Stomach smooth muscle (tissue), 2 donors: Measurements from ENCODE around the gene NRF1.
"Not testable (repeated sequence)": the region's sequence is repeated elsewhere in the genome, so short reads cannot be mapped to it uniquely, and the experiment has no call there.

Source experiments
- H3K27ac ChIP-seq: one replicate; pipeline ENCODE4 v1.7.0; 2013; ENCODE audit warnings: mild to moderate bottlenecking, low read length, inconsistent platforms
- H3K27me3 ChIP-seq, 2 donors: one replicate each; pipeline ENCODE4 v1.7.0; 2013; ENCODE audit warnings: low read length in 2 of 2; ENCODE audit not compliant: insufficient read depth in 2 of 2, control insufficient read depth in 1 of 2
- H3K36me3 ChIP-seq, 2 donors: one replicate each; pipeline ENCODE4 v1.7.0; 2013; ENCODE audit warnings: low read length in 2 of 2; ENCODE audit not compliant: control insufficient read depth in 2 of 2, insufficient read depth in 2 of 2
- H3K4me1 ChIP-seq: one replicate; pipeline ENCODE4 v1.7.0; 2013; ENCODE audit warnings: low read length; ENCODE audit not compliant: control insufficient read depth, insufficient read depth
- H3K4me3 ChIP-seq, 2 donors: one replicate each; pipeline ENCODE4 v1.7.0; 2013; ENCODE audit warnings: low read length in 2 of 2
- H3K9ac ChIP-seq, 2 donors: one replicate each; pipeline ENCODE4 v1.7.0; 2013; ENCODE audit warnings: low read length in 2 of 2, mild to moderate bottlenecking in 1 of 2
- H3K9me3 ChIP-seq, 2 donors: one replicate each; pipeline ENCODE4 v1.7.0; 2013; ENCODE audit warnings: low read length in 2 of 2; ENCODE audit not compliant: control insufficient read depth in 2 of 2
- donor health status: healthy.
- donor health status: Pancreatic carcinoma.

Gene NRF1

DNA sequence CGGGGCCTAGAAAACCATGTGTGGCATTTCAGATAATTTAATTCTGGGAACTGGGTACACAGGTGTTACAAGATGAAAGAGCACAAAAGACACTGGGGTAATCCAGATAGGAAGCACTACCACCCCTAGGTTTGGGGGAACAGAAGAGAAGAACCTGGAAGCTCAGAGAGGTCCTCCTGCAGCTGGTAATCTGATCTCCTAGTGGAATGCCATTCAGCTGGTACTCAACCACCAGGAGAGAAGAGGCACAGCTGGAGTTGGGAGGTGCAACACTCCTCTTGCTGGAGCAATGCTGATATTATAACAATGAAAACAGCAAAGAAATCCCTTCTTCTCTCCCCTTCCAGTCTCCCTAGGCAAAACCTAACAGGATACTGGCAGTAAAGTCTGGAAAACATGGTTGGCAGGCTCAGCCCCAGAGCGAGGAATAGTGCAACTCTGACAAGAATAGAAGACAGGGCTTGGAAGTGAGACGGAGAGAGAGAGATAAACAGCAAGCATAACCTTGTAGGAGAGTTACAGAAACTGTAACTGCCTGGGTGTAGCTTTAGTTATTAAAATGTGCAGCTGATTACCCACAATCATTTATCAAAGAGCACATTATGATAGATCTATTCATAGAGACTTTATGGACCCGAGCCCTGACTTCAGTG, 35.0 kb downstream of the NRF1 start:
- H3K9ac ChIP-seq, result no peak overlapping the region
- no peaks in the 10 kb centered on the region for H3K27me3 ChIP-seq
- H3K36me3 ChIP-seq, result no peaks in the 10 kb centered on the region

DNA sequence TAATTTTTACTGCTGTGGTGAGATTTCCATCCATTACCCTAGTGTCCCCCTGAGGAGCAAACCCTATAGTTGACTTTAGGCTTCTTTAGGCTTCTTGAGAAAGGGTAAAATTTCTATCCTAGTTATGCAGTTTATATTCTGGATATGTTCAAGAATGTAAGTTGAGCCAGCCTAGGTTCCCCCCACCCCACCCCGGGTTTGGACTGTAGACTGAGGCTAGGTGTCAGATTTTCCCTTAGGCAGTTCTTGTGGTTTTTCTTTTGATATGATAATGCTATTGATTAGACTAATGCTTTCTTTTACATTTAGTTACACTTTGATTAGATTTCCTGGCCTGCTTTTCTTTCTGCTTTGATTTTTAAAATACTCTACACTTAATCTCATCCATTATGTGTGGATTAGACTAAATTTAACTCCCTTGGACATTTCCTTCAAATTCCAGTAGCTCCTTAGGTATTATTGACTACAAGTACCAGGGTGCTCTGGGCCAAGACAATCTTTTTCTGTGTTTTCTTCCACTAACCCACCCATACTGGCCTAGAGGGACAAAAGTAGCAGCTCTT, 37.7 kb downstream of the NRF1 start:
- no peaks in the 10 kb centered on the region for H3K36me3 ChIP-seq
- H3K27me3 ChIP-seq, result no peaks in the 10 kb centered on the region
- no peak overlapping the region for H3K9ac ChIP-seq
- no peaks in the 10 kb centered on the region for H3K9me3 ChIP-seq
- H3K27ac ChIP-seq, result no peak overlapping the region
- H3K4me1 ChIP-seq, result no peaks in the 10 kb centered on the region
- no peak overlapping the region for H3K4me3 ChIP-seq

More for the DNA sequence above, 35.0 kb downstream of the NRF1 start:
- H3K4me1 ChIP-seq, result peaks cover 5% of the 10 kb centered on the region
- no peak overlapping the region for H3K4me3 ChIP-seq
- H3K27ac ChIP-seq, result no peak overlapping the region
- H3K9me3 ChIP-seq, result no peaks in the 10 kb centered on the region

GRCh38 chr7:129650056-129650758, 38.7 kb downstream of the NRF1 start:
- no peak overlapping the region for H3K4me3 ChIP-seq
- H3K36me3 ChIP-seq, result no peaks in the 10 kb centered on the region
- no peak overlapping the region for H3K9ac ChIP-seq
- H3K27ac ChIP-seq, result no peak overlapping the region
- no peaks in the 10 kb centered on the region for H3K27me3 ChIP-seq
- H3K9me3 ChIP-seq, result no peaks in the 10 kb centered on the region
- no peaks in the 10 kb centered on the region for H3K4me1 ChIP-seq

DNA sequence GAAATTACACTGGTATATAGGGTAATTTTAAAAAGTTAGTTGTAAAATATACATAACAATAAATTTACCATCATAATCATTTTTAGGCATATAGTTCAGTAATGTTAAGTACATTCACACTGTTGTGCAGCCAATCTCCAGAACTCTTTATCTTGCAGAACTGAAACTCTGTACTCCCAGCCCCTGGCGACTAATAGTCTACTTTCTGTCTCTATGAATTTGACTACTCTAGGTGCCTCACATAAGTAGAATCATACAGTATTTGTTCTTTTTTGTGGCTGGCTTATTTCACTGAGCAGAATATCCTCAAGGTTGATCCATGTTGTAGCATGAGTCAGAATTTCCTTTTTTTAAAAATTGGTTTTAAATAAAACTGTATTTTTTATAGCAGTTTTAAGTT, 41.4 kb downstream of the NRF1 start:
- H3K27me3 ChIP-seq, result no peaks in the 10 kb centered on the region
- no peaks in the 10 kb centered on the region for H3K4me1 ChIP-seq
- H3K9me3 ChIP-seq, result no peaks in the 10 kb centered on the region
- H3K27ac ChIP-seq, result no peak overlapping the region
- no peak overlapping the region for H3K4me3 ChIP-seq
- no peak overlapping the region for H3K9ac ChIP-seq
- peaks cover 2 to 9% of the 10 kb centered on the region in 2 donors for H3K36me3 ChIP-seq

DNA sequence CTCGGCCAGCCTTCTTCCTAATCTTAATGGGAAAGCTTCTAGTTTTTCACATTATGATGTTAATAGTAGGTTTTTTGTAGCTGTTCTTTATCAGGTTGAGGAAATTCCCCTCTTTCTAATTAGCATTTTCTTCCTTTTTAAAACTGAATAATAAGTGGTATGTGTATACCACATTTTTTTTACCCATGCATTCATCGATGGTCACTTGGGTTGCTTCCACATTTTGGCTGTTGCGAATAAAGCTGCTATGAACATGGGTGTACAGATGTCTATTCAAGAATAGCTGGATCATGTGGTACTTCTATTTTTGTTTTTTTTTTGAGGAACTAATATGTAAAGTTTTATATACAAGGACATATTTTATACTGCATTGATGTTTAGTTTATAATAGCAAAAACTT, 44.3 kb downstream of the NRF1 start:
- Histone ChIP-seq H3K27me3 (no peaks in the 10 kb centered on the region), H3K4me3 (no peak overlapping the region), H3K9ac (no peak overlapping the region), H3K36me3 (peaks cover 11 to 17% of the 10 kb centered on the region in 2 donors), H3K4me1 (no peaks in the 10 kb centered on the region), H3K27ac (no peak overlapping the region), H3K9me3 (no peaks in the 10 kb centered on the region)

DNA sequence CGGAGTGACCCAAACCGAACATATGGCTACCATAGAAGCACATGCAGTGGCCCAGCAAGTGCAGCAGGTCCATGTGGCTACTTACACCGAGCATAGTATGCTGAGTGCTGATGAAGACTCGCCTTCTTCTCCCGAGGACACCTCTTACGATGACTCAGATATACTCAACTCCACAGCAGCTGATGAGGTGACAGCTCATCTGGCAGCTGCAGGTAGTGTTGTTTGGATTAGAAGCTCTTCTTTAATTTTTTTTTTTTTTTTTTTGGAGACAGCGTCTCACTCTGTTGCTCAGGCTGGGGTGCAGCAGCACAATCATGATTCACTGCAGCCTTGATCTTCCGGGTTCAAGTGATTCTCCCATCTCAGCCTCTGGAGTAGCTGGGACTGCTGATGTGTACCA, 45.8 kb downstream of the NRF1 start:
- Histone ChIP-seq H3K27ac (no peak overlapping the region), H3K4me3 (no peak overlapping the region), H3K4me1 (no peaks in the 10 kb centered on the region), H3K9ac (no peak overlapping the region), H3K27me3 (no peaks in the 10 kb centered on the region), H3K9me3 (peaks cover 0 to 3% of the 10 kb centered on the region in 2 donors), H3K36me3 (peaks cover 14 to 21% of the 10 kb centered on the region in 2 donors)

DNA sequence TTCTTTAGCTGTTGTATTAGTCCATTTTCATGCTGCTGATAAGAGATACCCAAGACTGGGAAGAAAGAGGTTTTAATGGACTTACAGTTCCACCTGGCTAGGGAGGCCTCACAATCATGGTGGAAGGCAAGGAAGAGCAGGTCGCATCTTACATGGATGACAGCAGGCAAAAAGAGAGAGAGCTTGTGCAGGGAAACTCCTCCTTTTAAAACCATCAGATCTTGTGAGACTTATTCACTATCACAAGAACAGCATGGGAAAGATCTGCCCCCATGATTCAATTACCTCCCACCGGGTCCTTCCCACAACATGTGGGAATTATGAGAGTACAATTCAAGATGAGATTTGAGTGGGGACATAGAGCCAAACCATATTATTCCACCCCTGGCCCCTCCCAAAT, 48.4 kb downstream of the NRF1 start:
- H3K36me3 ChIP-seq, result peaks cover 14 to 21% of the 10 kb centered on the region in 2 donors
- not testable (repeated sequence) for H3K4me3 ChIP-seq, H3K4me1 ChIP-seq, H3K9ac ChIP-seq, H3K9me3 ChIP-seq, H3K27ac ChIP-seq, H3K27me3 ChIP-seq

GRCh38 chr7:129661645-129662182, 50.2 kb downstream of the NRF1 start:
- H3K4me1 ChIP-seq, result no peaks in the 10 kb centered on the region
- H3K9me3 ChIP-seq, result peaks cover 0 to 3% of the 10 kb centered on the region in 2 donors
- no peak overlapping the region for H3K27ac ChIP-seq
- no peak overlapping the region for H3K4me3 ChIP-seq
- H3K27me3 ChIP-seq, result no peaks in the 10 kb centered on the region
- no peak overlapping the region for H3K9ac ChIP-seq
- peaks cover 14 to 21% of the 10 kb centered on the region in 2 donors for H3K36me3 ChIP-seq

DNA sequence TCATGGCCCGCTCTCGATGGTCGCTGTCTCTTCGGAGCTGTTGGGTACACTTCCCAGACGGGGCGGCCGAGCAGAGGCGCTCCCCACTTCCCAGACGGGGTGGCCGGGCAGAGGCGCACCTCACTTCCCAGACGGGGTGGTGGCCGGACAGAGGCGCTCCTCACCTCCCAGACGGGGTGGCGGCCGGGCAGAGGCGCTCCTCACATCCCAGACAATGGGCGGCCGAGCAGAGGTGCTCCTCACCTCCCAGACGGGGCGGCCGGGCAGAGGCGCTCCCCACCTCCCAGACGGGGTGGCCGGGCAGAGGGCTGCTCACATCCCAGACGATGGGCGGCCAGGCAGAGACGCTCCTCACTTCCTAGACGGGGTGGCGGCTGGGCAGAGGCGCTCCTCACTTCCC, 51.7 kb downstream of the NRF1 start:
- H3K9ac ChIP-seq, H3K27me3 ChIP-seq, H3K27ac ChIP-seq, H3K4me3 ChIP-seq, H3K4me1 ChIP-seq, H3K9me3 ChIP-seq: not testable (repeated sequence)
- peaks cover 10 to 11% of the 10 kb centered on the region in 2 donors for H3K36me3 ChIP-seq

- H3K27ac ChIP-seq, result no peak overlapping the region
- no peak overlapping the region for H3K4me3 ChIP-seq
- peaks cover 0 to 3% of the 10 kb centered on the region in 2 donors for H3K9me3 ChIP-seq
- H3K4me1 ChIP-seq, result no peaks in the 10 kb centered on the region
- no peaks in the 10 kb centered on the region for H3K27me3 ChIP-seq
- no peak overlapping the region for H3K9ac ChIP-seq
- H3K36me3 ChIP-seq, result peaks cover 7% of the 10 kb centered on the region in 2 donors
These were observed 52.8 kb downstream of the NRF1 start for GRCh38 chr7:129664029-129665012.
